HEK293 (cell line): Measurements from ENCODE around the gene IRF8.

ENCODE experiments used
- GLI4 ChIP-seq: fragments of 450-650 bp; formaldehyde crosslinking; IDR thresholded peaks from 2 replicates; pipeline ENCODE4 v1.5.1; 2016; ENCODE audit warnings: missing biosample characterization, missing genetic modification characterization
- HOXA7 ChIP-seq: sonication (generic); formaldehyde crosslinking; IDR thresholded peaks from 2 replicates; pipeline ENCODE4 v1.8.1; 2022; ENCODE audit warnings: missing genetic modification reagents, borderline replicate concordance
- YY1 ChIP-seq: fragments of 450-650 bp; formaldehyde crosslinking; IDR thresholded peaks from 2 replicates; pipeline ENCODE4 v1.5.1; 2018; ENCODE audit warnings: missing biosample characterization, missing genetic modification characterization
- ZNF184 ChIP-seq: fragments of 450-650 bp; IDR thresholded peaks from 2 replicates; pipeline ENCODE4 v1.5.1; 2018; ENCODE audit warnings: missing biosample characterization, mild to moderate bottlenecking, missing genetic modification characterization
- ZNF311 ChIP-seq: fragments of 450-650 bp; formaldehyde crosslinking; IDR thresholded peaks from 2 replicates; pipeline ENCODE4 v1.5.1; 2017; ENCODE audit warnings: missing biosample characterization, missing genetic modification characterization, borderline replicate concordance
- ZNF324 ChIP-seq: fragments of 450-650 bp; formaldehyde crosslinking; IDR thresholded peaks from 2 replicates; pipeline ENCODE4 v1.5.1; 2016; ENCODE audit warnings: missing biosample characterization, missing genetic modification characterization
- ZNF510 ChIP-seq: fragments of 450-650 bp; formaldehyde crosslinking; IDR thresholded peaks from 2 replicates; pipeline ENCODE4 v1.5.1; 2018; ENCODE audit warnings: mild to moderate bottlenecking, missing genetic modification characterization, missing biosample characterization; ENCODE audit not compliant: insufficient replicate concordance
- ZNF670 ChIP-seq: fragments of 450-650 bp; formaldehyde crosslinking; IDR thresholded peaks from 2 replicates; pipeline ENCODE4 v1.5.1; 2016; ENCODE audit warnings: missing biosample characterization, missing genetic modification characterization, low read depth
- TF ChIP-seq, protein P1 (sequence below): fragments of 450-650 bp; formaldehyde crosslinking; IDR thresholded peaks from 2 replicates; pipeline ENCODE4 v1.5.1; 2016; ENCODE audit warnings: missing biosample characterization, missing genetic modification characterization
- TF ChIP-seq, protein P2 (sequence below): fragments of 450-650 bp; formaldehyde crosslinking; IDR thresholded peaks from 2 replicates; pipeline ENCODE4 v1.5.1; 2016; ENCODE audit warnings: missing biosample characterization, missing genetic modification characterization
- TF ChIP-seq, protein P3 (sequence below): fragments of 450-650 bp; formaldehyde crosslinking; IDR thresholded peaks from 2 replicates; pipeline ENCODE4 v1.5.1; 2017; ENCODE audit warnings: missing biosample characterization, missing genetic modification characterization
- TF ChIP-seq, protein P4 (sequence below): fragments of 450-650 bp; formaldehyde crosslinking; IDR thresholded peaks from 2 replicates; pipeline ENCODE4 v1.5.1; 2016; ENCODE audit warnings: missing biosample characterization, missing genetic modification characterization, borderline replicate concordance

DNA sequence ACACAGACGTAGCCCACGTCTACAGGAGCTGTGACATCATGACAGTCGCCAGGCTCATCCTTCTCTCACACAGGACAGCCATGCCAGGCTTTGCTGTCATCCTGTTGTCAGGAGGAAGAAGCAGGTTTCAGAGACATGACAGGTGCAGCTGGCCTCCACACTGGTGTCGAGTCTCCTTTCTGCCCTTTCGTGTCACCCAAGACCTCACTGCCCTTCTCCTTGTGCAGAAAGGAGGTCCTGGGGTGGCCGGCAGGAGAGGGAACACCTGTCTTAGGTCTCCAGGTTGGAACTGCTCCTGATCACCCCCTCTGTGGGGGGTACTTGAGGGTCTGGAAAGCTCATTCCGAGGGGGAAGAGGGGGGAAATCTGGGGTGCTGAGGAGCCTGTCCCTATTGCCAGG lies 41.6 kb upstream of the IRF8 start:
- TF ChIP-seq, protein P1, sequence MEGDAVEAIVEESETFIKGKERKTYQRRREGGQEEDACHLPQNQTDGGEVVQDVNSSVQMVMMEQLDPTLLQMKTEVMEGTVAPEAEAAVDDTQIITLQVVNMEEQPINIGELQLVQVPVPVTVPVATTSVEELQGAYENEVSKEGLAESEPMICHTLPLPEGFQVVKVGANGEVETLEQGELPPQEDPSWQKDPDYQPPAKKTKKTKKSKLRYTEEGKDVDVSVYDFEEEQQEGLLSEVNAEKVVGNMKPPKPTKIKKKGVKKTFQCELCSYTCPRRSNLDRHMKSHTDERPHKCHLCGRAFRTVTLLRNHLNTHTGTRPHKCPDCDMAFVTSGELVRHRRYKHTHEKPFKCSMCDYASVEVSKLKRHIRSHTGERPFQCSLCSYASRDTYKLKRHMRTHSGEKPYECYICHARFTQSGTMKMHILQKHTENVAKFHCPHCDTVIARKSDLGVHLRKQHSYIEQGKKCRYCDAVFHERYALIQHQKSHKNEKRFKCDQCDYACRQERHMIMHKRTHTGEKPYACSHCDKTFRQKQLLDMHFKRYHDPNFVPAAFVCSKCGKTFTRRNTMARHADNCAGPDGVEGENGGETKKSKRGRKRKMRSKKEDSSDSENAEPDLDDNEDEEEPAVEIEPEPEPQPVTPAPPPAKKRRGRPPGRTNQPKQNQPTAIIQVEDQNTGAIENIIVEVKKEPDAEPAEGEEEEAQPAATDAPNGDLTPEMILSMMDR = no peak
- no peak for TF ChIP-seq GLI4 (tag by site-specific recombination)
- TF ChIP-seq, protein P2, sequence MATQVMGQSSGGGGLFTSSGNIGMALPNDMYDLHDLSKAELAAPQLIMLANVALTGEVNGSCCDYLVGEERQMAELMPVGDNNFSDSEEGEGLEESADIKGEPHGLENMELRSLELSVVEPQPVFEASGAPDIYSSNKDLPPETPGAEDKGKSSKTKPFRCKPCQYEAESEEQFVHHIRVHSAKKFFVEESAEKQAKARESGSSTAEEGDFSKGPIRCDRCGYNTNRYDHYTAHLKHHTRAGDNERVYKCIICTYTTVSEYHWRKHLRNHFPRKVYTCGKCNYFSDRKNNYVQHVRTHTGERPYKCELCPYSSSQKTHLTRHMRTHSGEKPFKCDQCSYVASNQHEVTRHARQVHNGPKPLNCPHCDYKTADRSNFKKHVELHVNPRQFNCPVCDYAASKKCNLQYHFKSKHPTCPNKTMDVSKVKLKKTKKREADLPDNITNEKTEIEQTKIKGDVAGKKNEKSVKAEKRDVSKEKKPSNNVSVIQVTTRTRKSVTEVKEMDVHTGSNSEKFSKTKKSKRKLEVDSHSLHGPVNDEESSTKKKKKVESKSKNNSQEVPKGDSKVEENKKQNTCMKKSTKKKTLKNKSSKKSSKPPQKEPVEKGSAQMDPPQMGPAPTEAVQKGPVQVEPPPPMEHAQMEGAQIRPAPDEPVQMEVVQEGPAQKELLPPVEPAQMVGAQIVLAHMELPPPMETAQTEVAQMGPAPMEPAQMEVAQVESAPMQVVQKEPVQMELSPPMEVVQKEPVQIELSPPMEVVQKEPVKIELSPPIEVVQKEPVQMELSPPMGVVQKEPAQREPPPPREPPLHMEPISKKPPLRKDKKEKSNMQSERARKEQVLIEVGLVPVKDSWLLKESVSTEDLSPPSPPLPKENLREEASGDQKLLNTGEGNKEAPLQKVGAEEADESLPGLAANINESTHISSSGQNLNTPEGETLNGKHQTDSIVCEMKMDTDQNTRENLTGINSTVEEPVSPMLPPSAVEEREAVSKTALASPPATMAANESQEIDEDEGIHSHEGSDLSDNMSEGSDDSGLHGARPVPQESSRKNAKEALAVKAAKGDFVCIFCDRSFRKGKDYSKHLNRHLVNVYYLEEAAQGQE (tag by site-specific recombination) = no peak
- TF ChIP-seq, protein P3, sequence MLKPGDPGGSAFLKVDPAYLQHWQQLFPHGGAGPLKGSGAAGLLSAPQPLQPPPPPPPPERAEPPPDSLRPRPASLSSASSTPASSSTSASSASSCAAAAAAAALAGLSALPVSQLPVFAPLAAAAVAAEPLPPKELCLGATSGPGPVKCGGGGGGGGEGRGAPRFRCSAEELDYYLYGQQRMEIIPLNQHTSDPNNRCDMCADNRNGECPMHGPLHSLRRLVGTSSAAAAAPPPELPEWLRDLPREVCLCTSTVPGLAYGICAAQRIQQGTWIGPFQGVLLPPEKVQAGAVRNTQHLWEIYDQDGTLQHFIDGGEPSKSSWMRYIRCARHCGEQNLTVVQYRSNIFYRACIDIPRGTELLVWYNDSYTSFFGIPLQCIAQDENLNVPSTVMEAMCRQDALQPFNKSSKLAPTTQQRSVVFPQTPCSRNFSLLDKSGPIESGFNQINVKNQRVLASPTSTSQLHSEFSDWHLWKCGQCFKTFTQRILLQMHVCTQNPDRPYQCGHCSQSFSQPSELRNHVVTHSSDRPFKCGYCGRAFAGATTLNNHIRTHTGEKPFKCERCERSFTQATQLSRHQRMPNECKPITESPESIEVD (tag by site-specific recombination) = no peak
- TF ChIP-seq ZNF670 (tag by site-specific recombination) = no peak
- TF ChIP-seq, protein P4, sequence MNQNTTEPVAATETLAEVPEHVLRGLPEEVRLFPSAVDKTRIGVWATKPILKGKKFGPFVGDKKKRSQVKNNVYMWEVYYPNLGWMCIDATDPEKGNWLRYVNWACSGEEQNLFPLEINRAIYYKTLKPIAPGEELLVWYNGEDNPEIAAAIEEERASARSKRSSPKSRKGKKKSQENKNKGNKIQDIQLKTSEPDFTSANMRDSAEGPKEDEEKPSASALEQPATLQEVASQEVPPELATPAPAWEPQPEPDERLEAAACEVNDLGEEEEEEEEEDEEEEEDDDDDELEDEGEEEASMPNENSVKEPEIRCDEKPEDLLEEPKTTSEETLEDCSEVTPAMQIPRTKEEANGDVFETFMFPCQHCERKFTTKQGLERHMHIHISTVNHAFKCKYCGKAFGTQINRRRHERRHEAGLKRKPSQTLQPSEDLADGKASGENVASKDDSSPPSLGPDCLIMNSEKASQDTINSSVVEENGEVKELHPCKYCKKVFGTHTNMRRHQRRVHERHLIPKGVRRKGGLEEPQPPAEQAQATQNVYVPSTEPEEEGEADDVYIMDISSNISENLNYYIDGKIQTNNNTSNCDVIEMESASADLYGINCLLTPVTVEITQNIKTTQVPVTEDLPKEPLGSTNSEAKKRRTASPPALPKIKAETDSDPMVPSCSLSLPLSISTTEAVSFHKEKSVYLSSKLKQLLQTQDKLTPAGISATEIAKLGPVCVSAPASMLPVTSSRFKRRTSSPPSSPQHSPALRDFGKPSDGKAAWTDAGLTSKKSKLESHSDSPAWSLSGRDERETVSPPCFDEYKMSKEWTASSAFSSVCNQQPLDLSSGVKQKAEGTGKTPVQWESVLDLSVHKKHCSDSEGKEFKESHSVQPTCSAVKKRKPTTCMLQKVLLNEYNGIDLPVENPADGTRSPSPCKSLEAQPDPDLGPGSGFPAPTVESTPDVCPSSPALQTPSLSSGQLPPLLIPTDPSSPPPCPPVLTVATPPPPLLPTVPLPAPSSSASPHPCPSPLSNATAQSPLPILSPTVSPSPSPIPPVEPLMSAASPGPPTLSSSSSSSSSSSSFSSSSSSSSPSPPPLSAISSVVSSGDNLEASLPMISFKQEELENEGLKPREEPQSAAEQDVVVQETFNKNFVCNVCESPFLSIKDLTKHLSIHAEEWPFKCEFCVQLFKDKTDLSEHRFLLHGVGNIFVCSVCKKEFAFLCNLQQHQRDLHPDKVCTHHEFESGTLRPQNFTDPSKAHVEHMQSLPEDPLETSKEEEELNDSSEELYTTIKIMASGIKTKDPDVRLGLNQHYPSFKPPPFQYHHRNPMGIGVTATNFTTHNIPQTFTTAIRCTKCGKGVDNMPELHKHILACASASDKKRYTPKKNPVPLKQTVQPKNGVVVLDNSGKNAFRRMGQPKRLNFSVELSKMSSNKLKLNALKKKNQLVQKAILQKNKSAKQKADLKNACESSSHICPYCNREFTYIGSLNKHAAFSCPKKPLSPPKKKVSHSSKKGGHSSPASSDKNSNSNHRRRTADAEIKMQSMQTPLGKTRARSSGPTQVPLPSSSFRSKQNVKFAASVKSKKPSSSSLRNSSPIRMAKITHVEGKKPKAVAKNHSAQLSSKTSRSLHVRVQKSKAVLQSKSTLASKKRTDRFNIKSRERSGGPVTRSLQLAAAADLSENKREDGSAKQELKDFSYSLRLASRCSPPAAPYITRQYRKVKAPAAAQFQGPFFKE (tag by site-specific recombination) = no peak
- no peak for TF ChIP-seq YY1 (tag by site-specific recombination)
- no peak for TF ChIP-seq ZNF311 (tag by site-specific recombination)
- no peak for TF ChIP-seq ZNF324 (tag by site-specific recombination)
- TF ChIP-seq ZNF510 = no peak
- no peak for TF ChIP-seq HOXA7
- TF ChIP-seq ZNF184 (tag by site-specific recombination) = no peak
